SH-SY5Y (cell line): ENCODE measurements around the gene KRTAP2-4.

Experiments used
- GATA2 ChIP-seq: IDR thresholded peaks from 2 replicates; pipeline ENCODE4 v1.6.1; 2011; ENCODE audit warnings: mild to moderate bottlenecking, low read depth, low read length
- GATA3 ChIP-seq: IDR thresholded peaks from 2 replicates; pipeline ENCODE4 v1.6.1; 2011; ENCODE audit warnings: low read depth, mild to moderate bottlenecking, low read length, moderate library complexity

GRCh38 chr17:41063449-41063848 lies 2.2 kb downstream of the KRTAP2-4 start:
- no peak for TF ChIP-seq GATA2
- TF ChIP-seq GATA3 = no peak
